HG03066 (cell line): Measurements from ENCODE around the gene ECSIT.

ENCODE experiments used
- ATAC-seq: cut with Tn5 transposase; IDR thresholded peaks from one replicate; pipeline ENCODE4 v1.9.1; 2021; ENCODE audit warnings: low read depth; ENCODE audit not compliant: unreplicated experiment

Gene ECSIT

GRCh38 chr19:11505504-11506100, 23.3 kb downstream of the ECSIT start, which contains the start of gene ZNF653:
ZNF653 (minus strand) TSS chr19:11505839; CDS start chr19:11505786, 53 bp downstream.
- peak; percentile 52 for ATAC-seq

GRCh38 chr19:11505032-11505503, 23.9 kb downstream of the ECSIT start:
- ATAC-seq = peak; percentile 89

DNA sequence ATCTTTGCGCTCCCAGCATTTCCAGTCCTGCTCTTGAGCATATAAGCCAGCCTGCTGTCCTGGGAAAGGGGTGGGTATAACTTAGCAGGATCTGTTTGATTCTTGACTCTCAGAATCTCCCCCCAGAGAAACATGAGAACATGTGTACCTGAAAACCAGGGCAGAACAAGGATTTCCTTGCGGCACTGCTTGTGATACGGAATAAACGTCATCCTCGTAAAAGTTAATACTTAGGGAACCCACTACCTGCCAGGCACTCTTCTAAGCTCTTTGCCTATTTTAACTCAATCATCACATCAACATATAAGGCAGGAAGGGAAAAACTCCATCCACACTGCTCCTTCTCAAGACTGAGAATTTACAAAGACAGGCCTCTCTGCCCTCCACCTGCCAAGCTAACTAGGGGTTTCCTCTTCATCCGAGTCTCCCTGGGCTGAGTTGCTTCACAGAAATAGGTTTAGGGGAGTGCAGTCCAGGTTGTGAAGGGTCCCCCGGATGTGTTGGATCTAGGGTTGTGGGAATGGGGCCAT, 24.4 kb downstream of the ECSIT start:
- no peak for ATAC-seq

- ATAC-seq = no peak
Measured at GRCh38 chr19:11499890-11500420, 29.0 kb downstream of the ECSIT start.

GRCh38 chr19:11499220-11499726, 29.7 kb downstream of the ECSIT start:
- no peak for ATAC-seq

DNA sequence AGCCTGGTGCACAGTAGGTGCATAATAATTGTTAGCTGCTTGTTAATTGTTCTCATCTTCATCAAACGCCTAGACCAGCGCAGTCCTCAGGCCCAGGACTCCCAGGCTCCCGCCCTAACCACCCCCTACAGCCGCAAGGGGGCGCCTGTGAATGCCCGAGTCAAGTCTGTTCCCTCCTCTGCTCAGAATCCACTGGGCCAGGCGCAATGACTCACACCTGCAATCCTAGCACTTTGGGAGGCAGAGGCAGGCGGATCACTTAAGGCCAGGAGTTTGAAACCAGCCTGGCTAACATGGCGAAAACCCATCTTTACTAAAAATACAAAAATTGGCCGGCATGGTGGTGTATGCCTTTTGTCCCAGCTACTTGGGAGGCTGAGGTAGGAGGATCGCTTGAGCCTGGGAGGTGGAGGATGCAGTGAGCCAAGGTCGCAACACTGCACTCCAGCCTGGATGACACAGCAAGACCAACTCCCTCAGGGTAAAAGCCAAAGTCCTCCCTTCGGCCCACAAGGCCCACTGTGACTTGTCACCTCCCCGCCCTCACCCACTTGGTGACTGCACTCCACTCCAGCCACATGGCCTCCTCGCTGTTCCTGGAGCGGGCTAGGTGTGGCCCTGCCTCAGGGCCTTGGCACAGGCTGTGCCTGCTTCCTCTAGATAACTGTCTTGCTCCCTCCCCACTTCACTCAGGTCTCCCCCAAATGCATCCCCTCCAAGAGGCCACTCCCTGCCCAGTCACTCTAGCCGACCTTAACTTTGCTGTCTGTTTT, 32.4 kb downstream of the ECSIT start:
- ATAC-seq = no peak

DNA sequence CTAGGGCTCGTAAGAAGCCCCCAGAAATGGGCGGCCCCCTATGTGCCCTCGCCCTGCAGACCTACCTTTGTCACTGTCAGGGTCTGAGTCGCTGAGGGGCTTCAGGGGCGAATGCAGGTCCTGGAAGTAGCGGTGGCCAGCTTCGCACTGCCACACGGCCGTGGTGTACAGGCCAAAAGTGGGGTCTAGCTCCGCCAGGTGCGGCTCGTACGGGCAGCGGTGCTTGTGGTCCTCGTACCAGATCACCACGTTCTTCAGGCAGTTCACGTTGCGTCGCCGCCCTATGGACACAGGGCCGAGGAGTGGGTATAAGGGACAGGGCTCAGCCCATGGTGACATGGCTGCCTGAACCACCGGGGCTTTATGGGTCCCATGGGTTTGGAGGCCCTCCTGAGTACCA, 33.0 kb downstream of the ECSIT start:
- ATAC-seq = no peak

DNA sequence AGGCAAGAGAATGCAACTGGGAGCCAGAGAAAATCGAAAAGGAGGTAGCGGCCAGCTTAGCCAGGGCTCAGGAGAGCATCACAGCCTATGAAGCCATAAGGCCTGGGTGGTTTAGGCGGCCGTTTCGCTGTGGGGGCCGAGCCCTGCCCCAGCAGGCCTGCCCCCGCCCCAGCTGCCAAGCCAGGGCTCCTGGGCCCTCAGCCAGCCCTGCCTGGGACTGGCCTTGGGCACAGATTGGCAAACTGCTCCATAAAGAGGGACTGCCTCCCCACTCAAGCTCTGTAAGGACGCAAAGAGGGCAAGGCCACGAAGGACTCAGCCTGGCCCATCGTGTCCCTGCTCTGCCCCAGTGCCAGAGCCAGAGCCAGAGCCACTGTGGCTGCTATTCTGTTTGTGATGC, 33.5 kb downstream of the ECSIT start:
- ATAC-seq = no peak

DNA sequence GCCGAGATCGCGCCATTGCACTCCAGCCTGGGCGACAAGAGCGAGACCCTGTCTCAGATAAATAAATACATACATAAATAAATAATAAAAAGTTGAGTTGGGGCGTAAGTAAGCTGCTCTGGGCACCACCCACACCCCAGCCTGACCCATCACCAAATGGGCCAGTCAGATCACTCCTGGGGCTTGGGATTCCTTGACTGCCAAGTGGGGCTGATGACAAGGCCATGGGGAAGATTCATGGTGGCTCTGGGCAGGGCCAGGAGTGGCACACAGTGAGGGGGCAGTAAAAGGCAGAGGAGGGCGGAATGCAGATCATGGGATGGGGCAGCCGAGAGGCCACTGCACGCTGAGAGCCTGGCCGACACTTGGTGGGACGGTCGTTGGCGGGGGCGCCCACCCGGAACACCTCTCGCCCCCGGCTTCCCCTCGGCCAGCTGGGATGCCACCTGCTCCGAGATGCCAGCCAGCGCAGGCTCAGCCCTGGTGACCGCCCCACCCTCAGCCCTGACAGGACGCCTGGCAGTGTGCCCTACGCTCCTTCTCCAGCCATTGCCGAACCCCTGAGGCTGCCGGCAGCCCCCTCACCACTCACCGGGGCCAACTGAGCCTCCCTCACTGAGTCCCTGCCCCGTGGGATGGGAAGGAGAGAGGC, 34.2 kb downstream of the ECSIT start:
- ATAC-seq = no peak

DNA sequence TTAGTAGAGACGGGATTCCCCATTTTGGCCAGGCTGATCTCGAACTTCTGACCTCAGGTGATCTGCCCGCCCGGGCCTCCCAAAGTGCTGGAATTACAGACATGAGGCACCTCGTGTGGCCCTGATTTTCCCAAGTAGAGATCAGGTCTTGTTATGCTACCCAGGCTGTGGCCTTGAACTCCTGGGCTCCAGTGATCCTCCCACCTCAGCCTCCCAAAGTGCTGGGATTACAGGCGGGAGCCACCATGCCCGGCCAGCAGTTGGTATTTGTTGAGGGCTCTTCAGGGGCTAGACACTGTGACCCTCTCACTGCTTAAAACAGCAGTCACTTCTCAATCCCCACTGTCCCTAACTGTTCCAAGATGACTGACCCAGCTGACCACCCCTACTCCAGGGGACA, 39.6 kb downstream of the ECSIT start:
- no peak for ATAC-seq

DNA sequence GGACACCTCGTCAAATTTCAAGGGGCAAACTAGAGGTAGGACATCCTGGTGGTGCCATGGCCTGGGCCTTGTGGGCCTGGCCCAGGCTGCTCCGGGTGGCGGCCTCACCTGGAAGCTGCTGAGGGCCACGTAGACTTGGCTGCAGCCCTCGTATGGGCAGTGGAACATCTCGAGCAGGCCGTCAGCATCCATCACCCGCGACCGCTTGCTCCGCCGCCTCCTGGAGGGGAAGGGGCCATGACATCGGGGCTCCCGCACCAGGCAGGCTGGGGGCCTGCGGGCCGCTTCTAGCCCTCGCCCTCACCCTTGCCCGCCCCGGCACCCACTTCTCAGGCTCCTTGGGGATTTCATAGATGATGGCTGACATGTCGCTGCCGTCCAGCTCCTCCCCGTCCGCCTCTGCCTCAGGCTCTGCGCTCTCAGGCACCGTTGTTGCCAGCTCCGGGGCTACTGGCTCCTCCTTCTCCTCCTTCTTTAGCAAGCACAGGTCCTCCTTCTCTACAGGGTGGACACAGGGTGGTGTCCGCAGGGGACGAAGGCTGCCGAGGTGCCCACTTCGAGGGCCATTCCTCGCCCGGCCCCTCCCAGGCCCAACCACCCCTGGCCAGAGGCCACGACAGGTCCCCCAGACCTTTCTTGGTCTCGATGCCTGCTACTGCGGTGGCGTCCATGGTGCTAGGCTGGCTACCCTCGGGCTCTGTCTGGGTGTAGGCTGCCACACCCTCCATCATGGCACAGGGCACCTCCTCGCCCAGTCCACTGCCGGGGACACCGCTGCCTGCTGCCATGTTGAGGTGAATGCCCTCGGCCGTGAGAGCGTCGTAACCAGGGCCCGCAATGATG, 42.1 kb downstream of the ECSIT start:
- ATAC-seq = no peak

- ATAC-seq = no peak
Measured at GRCh38 chr19:11485245-11485837, 43.6 kb downstream of the ECSIT start.

GRCh38 chr19:11483366-11484111, 45.4 kb downstream of the ECSIT start:
- no peak for ATAC-seq

DNA sequence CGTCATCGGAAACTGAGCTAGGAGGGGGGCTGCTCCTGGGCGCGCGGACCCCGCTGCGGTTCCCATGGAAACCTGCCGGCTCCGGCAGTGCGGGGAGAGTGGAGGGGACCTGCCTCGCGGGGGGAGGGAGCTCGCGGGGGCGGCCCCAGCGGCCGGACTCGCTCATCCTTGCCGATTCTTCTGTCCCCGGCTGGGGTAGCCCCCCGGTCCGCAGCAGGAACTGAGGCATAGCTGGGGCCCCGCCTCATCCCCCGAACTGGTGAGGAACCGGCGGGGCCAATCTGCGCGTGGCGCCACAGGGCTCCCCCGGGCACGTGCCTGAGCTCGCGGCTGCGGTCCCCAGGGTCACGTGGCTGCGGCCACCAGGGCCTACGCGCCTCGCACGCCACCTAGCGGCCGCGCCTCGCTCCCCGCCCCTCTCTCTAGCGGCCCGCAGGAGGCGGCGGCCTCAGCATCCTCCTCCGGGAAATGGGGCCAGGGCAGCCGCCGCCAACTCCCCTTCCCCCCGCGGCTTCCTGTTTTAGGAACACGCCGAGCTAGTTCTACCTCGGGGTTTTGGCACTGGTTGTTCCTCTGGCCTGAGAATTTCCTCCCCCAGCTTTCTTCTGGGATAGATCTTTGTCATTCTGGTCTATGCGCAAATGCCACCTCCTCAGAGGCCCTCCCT, 46.4 kb downstream of the ECSIT start:
- ATAC-seq = no peak

GRCh38 chr19:11481534-11482383, 47.2 kb downstream of the ECSIT start:
- ATAC-seq = no peak

DNA sequence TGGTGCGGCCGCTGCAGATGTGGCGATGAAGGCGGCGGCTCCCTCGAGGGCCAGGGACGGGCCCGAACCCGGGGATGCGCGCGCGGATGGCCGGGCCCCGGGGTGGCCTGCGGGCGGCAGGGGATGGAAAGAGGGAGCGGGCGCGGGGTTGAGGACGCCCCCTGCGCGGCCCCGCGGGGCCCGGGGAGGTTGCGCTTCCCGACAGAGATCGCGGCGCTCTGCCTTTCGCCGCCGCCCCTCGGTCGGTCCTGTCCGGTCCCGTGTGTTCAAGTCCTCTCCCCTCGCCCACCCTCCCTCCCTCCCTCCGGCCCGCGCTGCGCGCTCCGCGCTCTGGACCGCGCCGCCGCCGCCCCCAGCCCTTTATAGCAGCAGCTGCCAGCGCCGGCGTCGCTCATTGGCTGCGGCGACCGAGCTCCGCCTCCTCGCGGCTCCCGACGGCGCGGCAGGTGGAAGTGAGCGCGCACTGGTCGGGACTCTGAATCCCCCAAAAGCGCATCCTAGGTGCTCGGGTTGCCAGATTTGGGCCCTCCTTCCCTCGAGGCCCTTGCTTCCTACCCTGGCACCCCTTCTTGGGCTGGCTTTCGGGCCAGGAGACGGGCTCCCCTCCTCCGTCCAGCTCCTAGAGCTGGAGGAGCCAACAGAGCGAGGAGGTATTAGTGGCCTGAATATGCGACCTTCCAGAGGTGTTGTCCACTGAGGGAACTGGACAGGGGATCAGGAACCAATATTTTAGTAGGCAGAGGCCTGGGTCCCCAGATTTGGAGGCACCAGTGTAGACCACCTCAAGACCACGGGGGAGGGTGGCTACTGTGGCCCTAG, 48.0 kb downstream of the ECSIT start, which contains the start of gene ELAVL3:
TSS of gene ELAVL3 (minus strand) at position 332 of the 819 bp plus-strand sequence. CDS start 438 bp downstream, outside the sequence.
- ATAC-seq = no peak
